ENCODE data around the gene CPS1. TPM values are rescaled to one million over a fixed set of nuclear protein-coding genes. Genes with fewer than 3 reads are reported as not detected.
A peak's percentile ranks its signal among the peaks of the same experiment; 100 is the strongest.

Gene CPS1
- total and polyA plus RNA-seq, 2 of the 8 experiments (the other 6 are each of a cell fraction or from before 2014, with no cell fraction given) = 7.9 to 15.7 TPM

DNA sequence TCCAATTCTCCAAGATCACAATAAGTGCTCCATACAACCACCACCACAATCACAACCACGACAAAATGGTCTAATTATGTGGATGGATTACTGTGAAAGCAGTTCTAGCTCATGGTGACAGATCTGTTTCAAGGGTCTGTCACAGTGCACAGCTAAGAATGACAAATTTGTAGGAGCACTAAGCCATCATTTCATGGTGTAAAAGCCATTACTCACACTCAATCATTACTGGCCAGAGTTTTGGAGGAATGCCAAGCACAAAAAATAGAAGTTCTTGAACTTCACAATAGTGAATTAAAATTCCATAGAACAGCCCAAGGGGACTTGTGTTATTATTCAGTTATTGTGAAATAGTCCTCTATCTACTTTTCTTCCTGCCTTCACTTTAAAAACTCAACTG lies 2.3 kb downstream of the CPS1 start:
- Histone ChIP-seq H3K4me2 (ENCODE audit: insufficient read depth in 1 of 2, low read depth in 2 of 2, low read length in 2 of 2) (no peak overlapping the region), H4K5ac (ENCODE audit: insufficient read length, low read depth, low read length) (no peak overlapping the region), H4K20me1 (replicated peaks in 1 of 2; ENCODE audit: control insufficient read depth in 1 of 2, insufficient read depth in 2 of 2, low read length in 2 of 2) (no peaks in the 10 kb centered on the region), H3K23ac (ENCODE audit: insufficient read length) (no peak overlapping the region), H3K79me1 (ENCODE audit: low read depth, low read length) (no peaks in the 10 kb centered on the region), H3K9me3 (ENCODE audit: insufficient read depth in 2 of 2, low read depth in 1 of 2, low read length in 1 of 2) (no peaks in the 10 kb centered on the region), H2BK12ac (ENCODE audit: low read depth, low read length) (no peak overlapping the region), H4K8ac (ENCODE audit: extremely low read depth, insufficient read depth, low read length) (no peak overlapping the region), H3K4ac (replicated peaks; ENCODE audit: insufficient read length, low read depth, low read length) (no peak overlapping the region), H2BK15ac (ENCODE audit: low read length) (no peak overlapping the region), H4K91ac (replicated peaks; ENCODE audit: insufficient read length, low read length) (no peak overlapping the region), H2BK20ac (ENCODE audit: low read length) (0 out of 2 replicates have a peak overlapping the region, but pooled peaks have one; percentile 26), H3K18ac (ENCODE audit: extremely low read depth, low read length) (no peak overlapping the region), H3K27me3 (replicated peaks in 1 of 4; ENCODE audit: control insufficient read depth in 3 of 4, extremely low read depth in 1 of 4, insufficient read depth in 3 of 4, low read length in 3 of 4) (no peaks in the 10 kb centered on the region), H2BK5ac (ENCODE audit: low read depth, low read length) (0 out of 2 replicates have a peak overlapping the region, but pooled peaks have one; percentile 11), H3K4me3 (ENCODE audit: extremely low read depth in 1 of 4, insufficient read depth in 2 of 4, low read depth in 3 of 4, low read length in 4 of 4) (no peak overlapping the region), H3K56ac (replicated peaks; ENCODE audit: insufficient read length, low read depth, low read length) (no peak overlapping the region), H2BK120ac (replicated peaks; ENCODE audit: low read depth, low read length) (peak overlapping the region; percentile 82), H2AFZ (ENCODE audit: low read length) (0 out of 2 replicates have a peak overlapping the region, but pooled peaks have one; percentile 16), H3K14ac (ENCODE audit: insufficient read length) (no peak overlapping the region), H3K27ac (ENCODE audit: low read depth, low read length) (no peak overlapping the region), H3K23me2 (ENCODE audit: low read depth, low read length) (no peaks in the 10 kb centered on the region), H3K9ac (replicated peaks in 1 of 4; ENCODE audit: extremely low read depth in 1 of 4, low read depth in 3 of 4, low read length in 3 of 4) (no peak overlapping the region), H2AK5ac (ENCODE audit: low read depth, low read length) (no peak overlapping the region), H3K79me2 (ENCODE audit: control insufficient read depth in 1 of 2, insufficient read depth in 2 of 2, low read length in 2 of 2) (no peaks in the 10 kb centered on the region), H3K4me1 (replicated peaks in 1 of 4; ENCODE audit: control insufficient read depth in 3 of 4, insufficient read depth in 4 of 4, low read length in 3 of 4) (peaks cover 0 to 5% (median 2%) of the 10 kb centered on the region in 4 experiments; a peak in 3 of 7 replicates), H3K36me3 (ENCODE audit: control insufficient read depth in 2 of 4, insufficient read depth in 4 of 4, low read length in 3 of 4) (no peaks in the 10 kb centered on the region)
- ChIA-PET POLR2A (ENCODE audit: partially characterized antibody) (no interaction called here), CTCF (ENCODE audit: partially characterized antibody) (interaction anchor here (1.6 to 2.5 kb wide), 2 partner anchors 18 to 56 kb away, joined by 6 to 11 read pairs; no protein-coding TSS in a partner anchor)
- peak; percentile 32 for FAIRE-seq
- DNase-seq (ENCODE audit: low read depth in 1 of 2, low spot score in 2 of 2) = no peak
- WGBS, 2 experiments (ENCODE audit: extremely low coverage in 1 of 2, insufficient coverage in 1 of 2, insufficient read length in 1 of 2, insufficient replicate concordance in 2 of 2, low coverage in 1 of 2, low lambda C conversion rate in 2 of 2, missing lambda C conversion rate in 1 of 2) = 78% methylated on average over 1 of the region's 1 CpG; no CpG with 5 or more reads in 1 of the 2 experiments
- TF ChIP-seq, protein P1, sequence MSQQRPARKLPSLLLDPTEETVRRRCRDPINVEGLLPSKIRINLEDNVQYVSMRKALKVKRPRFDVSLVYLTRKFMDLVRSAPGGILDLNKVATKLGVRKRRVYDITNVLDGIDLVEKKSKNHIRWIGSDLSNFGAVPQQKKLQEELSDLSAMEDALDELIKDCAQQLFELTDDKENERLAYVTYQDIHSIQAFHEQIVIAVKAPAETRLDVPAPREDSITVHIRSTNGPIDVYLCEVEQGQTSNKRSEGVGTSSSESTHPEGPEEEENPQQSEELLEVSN (IDR thresholded peaks at IDR 0.05) = no peak
- TF ChIP-seq TAF1 (IDR thresholded peaks at IDR 0.05; ENCODE audit: low read depth, low read length) (no peak), ZNF274 (IDR thresholded peaks at IDR 0.05; ENCODE audit: borderline replicate concordance, extremely low read depth, low read length) (no peak), SIRT6 (IDR thresholded peaks at IDR 0.05; ENCODE audit: low read length) (no peak), TEAD4 (IDR thresholded peaks at IDR 0.05; ENCODE audit: low read depth, low read length) (no peak), POLR2A (IDR thresholded peaks at IDR 0.05; ENCODE audit: control extremely low read depth in 1 of 2, low read depth in 2 of 2, low read length in 2 of 2) (no peak), EZH2 (IDR thresholded peaks at IDR 0.05; ENCODE audit: low read depth, low read length, severe bottlenecking) (no peak), PHF8 (conservative IDR thresholded peaks at IDR 0.05; ENCODE audit: low read depth, low read length) (no peak), ASH2L (IDR thresholded peaks at IDR 0.05; ENCODE audit: low read length) (no peak), NANOG (IDR thresholded peaks at IDR 0.05; ENCODE audit: insufficient read depth, low read depth, low read length, poor library complexity, severe bottlenecking) (no peak), JUND (IDR thresholded peaks at IDR 0.05; ENCODE audit: low read length) (no peak), SP2 (IDR thresholded peaks at IDR 0.05; ENCODE audit: low read length) (no peak), SRF (IDR thresholded peaks at IDR 0.05; ENCODE audit: low read depth, low read length) (no peak), SP1 (IDR thresholded peaks at IDR 0.05; ENCODE audit: low read depth, low read length) (no peak)
